HG02759 (cell line): ENCODE measurements around the gene PLEKHN1.

Experiments
- ATAC-seq: cut with Tn5 transposase; IDR thresholded peaks from one replicate; pipeline ENCODE4 v1.9.1; 2021; ENCODE audit warnings: mild to moderate bottlenecking, moderate library complexity; ENCODE audit not compliant: unreplicated experiment

PLEKHN1 gene

GRCh38 chr1:960363-961131, 5.7 kb upstream of the PLEKHN1 start, which contains the start of gene KLHL17:
Gene KLHL17 (plus strand): TSS chr1:960584. CDS start chr1:960694, 110 bp downstream.
- peak; percentile 58 for ATAC-seq

DNA sequence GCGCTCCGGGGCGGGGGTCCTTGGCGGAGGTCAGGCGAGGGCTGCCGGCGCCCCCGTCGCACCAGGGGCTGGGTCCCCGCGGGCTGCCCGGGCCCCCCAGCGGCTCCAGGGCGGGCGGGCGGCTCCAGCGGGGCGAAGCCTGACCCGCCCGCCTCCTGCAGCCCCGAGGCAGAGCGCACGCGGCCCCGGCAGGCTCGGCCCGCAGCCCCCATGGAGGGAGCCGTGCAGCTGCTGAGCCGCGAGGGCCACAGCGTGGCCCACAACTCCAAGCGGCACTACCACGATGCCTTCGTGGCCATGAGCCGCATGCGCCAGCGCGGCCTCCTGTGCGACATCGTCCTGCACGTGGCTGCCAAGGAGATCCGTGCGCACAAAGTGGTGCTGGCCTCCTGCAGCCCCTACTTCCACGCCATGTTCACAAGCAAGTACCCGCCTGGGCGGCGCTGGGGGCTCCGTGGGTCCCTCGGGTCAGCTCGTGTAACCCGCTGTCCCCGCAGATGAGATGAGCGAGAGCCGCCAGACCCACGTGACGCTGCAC, 5.1 kb upstream of the PLEKHN1 start:
- ATAC-seq, result no peak

- no peak for ATAC-seq
Measured at GRCh38 chr1:962381-963300, 3.6 kb upstream of the PLEKHN1 start.

GRCh38 chr1:963301-963651, 3.0 kb upstream of the PLEKHN1 start:
- ATAC-seq, result no peak

GRCh38 chr1:963746-964525, 2.3 kb upstream of the PLEKHN1 start:
- no peak for ATAC-seq

- ATAC-seq, result no peak
Measured at GRCh38 chr1:964691-965525, 1.4 kb upstream of the PLEKHN1 start.

- no peak for ATAC-seq
Measured at GRCh38 chr1:965526-966134, 652 bp upstream of the PLEKHN1 start.

DNA sequence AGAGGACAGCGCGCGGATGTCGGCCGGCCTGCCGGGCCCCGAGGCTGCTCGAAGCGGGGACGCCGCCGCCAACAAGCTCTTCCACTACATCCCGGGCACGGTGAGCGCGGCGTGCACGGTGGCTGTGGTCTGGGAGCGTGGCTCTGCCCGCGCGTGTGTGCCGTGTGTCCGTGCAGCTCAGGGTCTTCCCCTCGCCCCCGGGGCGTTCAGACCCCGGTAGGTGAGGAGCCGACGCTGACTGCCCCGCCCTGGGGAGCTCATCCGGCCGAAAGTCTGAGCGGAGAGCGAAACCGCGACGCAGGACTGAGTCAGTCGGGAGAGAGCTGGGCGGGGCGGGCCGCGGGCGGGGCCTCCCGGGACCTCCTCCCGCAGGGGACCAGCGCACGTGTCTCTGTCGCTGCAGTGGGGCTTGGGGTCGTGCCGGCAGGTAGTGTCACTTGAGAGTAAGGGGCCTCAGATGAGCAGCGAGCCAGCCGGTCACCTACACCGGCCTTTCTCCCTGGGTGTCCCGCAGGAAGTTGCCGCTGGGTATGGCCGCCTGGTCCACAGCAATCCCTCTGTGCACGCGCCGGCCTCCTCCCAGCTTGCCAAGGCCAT, 520 bp downstream of the PLEKHN1 start:
- peak; percentile 67 for ATAC-seq

DNA sequence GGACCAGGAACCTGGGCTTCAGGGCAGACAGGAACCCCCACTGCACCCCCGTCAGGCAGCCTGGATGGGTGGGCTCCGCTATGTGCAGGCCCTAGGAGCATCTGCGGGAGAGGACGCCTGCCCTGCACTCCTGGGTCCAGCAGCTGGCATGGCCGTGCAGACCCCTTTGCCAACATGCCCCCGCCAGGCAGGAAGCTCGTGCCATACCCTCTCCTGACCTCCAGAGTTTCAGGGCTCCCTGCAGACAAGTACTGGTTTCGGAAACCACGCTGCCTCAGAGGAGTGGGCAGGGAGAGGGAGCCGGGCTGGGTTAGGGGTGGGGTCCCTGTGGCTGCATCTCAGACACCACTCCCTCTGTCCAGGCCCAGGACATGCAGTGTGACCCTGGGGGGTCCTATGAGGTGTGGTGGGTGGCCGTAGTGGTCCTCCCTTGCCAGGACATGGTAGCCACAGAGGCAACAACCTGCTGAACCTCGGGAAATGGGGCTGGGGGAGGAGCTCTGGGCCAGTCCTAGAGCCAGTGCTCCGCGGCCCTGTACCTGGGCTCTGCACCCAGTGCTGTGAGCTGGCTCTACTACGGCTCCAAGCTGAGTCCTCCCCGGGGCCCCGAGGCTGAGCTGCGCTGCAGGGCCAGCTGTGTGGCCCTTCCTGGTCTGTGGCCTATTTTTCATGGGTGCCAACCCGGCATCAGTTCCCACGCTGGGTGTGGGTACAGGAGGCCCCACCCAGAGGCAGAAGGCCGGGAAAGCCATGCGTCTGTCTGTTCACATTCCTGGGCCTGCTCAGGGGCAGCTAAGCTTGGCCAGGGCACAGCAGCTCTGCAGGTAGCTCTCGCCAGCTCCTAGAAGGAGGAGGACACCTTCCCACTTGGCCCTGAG, 1.4 kb downstream of the PLEKHN1 start:
- ATAC-seq, result no peak

DNA sequence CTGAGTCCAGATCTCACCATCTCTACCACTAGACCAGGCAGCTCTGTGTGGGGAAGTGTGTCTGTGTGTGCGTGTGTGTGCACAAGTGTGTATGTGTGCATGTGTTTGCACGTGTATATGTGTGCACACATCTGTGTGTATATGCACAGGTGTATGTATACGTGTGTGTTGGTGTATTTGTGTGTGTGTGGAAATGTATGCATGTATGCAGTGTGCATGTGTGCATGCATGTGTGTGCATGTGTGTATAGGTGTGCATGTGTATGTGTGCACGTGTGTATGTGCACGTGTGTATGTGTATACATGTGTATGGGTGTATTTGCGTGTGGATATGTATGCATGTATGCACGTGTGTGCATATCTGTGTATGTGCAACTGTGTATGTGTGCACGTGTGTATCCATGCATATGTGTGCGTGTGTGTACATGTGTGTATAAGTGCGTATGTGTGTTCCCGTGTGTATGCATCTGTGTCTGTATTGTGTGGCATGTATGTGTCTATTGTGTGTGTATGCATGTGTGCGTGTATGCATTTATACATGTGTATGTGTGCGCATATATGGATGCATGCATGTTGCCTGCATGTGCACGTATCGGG, 3.1 kb downstream of the PLEKHN1 start:
- ATAC-seq, result no peak

DNA sequence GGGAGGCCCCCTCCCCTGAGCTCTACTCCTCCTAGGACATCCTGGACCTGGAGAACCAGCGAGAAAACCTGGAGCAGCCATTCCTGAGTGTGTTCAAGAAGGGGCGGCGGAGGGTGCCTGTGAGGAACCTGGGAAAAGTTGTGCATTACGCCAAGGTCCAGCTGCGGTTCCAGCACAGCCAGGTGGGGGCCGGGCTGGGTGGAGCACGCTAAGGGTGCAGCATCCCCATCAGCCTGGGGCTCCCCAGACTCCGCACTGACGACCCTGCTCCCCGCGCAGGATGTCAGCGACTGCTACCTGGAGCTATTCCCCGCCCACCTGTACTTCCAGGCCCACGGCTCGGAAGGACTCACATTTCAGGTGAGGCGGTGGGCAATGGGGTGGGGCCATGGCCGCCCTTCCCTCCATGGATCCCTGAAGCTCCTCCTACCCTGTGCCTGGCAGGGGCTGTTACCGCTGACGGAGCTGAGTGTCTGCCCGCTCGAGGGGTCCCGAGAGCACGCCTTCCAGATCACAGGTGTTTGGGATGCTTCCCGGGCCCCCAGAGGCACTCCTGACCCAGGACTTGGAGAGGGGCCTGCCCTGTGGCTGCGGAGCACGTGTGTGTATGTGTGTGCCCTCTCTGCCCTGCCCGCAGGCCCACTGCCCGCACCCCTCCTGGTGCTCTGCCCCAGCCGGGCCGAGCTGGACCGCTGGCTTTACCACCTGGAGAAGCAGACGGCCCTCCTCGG, 4.1 kb downstream of the PLEKHN1 start:
- no peak for ATAC-seq

GRCh38 chr1:970973-971730, 4.9 kb downstream of the PLEKHN1 start:
- no peak for ATAC-seq

GRCh38 chr1:971751-972506, 5.6 kb downstream of the PLEKHN1 start:
- ATAC-seq, result no peak

- no peak for ATAC-seq
Measured at GRCh38 chr1:972726-973458, 6.6 kb downstream of the PLEKHN1 start.
